IPS-18a (cell line): Measurements from ENCODE around the gene PRKAG1.

ENCODE experiments used
- H3K27ac ChIP-seq: one replicate; pipeline ENCODE4 v1.5.1; 2013; ENCODE audit warnings: low read length
- H3K27me3 ChIP-seq: one replicate; pipeline ENCODE4 v1.6.1; 2013; ENCODE audit warnings: mild to moderate bottlenecking, low read length; ENCODE audit not compliant: control insufficient read depth, insufficient read depth
- H3K36me3 ChIP-seq: one replicate; pipeline ENCODE4 v1.6.1; 2013; ENCODE audit warnings: low read depth, low read length; ENCODE audit not compliant: control insufficient read depth
- H3K4me1 ChIP-seq: one replicate; pipeline ENCODE4 v1.6.1; 2013; ENCODE audit warnings: low read depth, low read length; ENCODE audit not compliant: control insufficient read depth
- H3K4me3 ChIP-seq: one replicate; pipeline ENCODE4 v1.5.1; 2013; ENCODE audit warnings: low read length
- H3K9ac ChIP-seq: one replicate; pipeline ENCODE4 v1.6.1; 2013; ENCODE audit warnings: mild to moderate bottlenecking, low read length, moderate library complexity
- H3K9me3 ChIP-seq: one replicate; pipeline ENCODE4 v1.6.1; 2013; ENCODE audit warnings: low read depth, low read length; ENCODE audit not compliant: control insufficient read depth

Gene PRKAG1

DNA sequence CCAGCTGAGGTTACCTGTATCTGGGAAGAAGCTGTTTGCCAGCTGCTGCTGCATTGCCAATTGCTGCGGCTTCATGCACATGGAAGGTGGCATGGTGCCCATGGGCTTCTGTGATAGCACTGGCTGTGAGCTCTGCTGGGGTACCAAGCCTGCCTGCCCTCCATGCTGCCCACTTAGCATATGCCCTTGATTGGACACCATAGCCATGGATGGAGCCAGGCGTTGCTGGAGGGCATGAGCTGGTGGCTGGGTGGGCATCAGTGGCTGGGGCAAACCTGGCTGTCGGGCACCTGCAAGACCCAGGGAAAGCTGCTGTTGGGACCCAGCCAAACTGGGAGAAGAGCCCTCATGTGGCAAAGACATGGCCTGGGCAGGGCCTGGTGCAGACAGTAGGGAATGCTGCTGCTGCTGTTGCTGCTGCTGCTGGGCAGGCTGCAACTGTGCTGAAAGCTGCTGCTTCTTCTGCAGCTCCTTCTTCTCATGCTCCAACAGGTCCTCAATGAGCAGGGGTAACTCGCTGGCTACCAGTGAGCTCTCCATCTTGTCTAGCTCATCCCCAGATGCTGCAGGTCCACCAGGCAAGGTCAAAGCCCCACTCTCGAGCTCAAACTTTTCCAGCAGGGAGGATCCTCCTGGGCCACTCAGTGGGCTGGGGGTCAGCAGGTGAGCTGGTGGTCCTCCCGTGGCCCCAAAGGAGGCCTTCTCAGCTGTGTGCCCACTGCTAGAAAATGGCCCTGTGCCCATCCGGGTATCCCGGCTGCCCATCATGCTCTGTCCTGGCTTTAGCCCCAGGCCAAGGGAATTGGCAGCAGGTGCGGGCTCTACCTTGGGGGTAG lies 18.8 kb upstream of the PRKAG1 start:
- Histone ChIP-seq H3K4me3 (no peak overlapping the region), H3K9ac (no peak overlapping the region), H3K36me3 (peaks cover 84% of the 10 kb centered on the region), H3K9me3 (no peaks in the 10 kb centered on the region), H3K27me3 (no peaks in the 10 kb centered on the region), H3K4me1 (no peaks in the 10 kb centered on the region), H3K27ac (no peak overlapping the region)

DNA sequence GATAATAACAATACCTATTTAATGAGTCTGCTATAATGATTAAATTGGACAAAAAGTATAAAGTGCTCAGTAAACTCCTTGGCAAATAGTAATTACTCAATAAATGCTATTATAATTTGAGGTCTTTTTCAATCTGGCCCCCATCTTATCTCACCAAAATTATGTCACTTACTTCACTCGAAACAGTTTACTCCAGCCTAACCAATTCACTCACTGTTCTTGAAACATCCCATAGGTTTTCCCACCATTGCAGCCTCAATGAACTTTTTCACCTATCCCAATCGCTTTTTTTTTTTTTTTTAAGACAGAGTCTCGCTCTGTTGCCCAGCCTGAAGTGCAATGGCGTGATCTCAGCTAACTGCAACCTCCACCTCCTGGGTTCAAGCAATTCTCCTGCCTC lies 17.5 kb upstream of the PRKAG1 start:
- Histone ChIP-seq H3K9ac (no peak overlapping the region), H3K9me3 (no peaks in the 10 kb centered on the region), H3K27me3 (no peaks in the 10 kb centered on the region), H3K4me3 (no peak overlapping the region), H3K36me3 (peaks cover 81% of the 10 kb centered on the region), H3K27ac (no peak overlapping the region), H3K4me1 (no peaks in the 10 kb centered on the region)

DNA sequence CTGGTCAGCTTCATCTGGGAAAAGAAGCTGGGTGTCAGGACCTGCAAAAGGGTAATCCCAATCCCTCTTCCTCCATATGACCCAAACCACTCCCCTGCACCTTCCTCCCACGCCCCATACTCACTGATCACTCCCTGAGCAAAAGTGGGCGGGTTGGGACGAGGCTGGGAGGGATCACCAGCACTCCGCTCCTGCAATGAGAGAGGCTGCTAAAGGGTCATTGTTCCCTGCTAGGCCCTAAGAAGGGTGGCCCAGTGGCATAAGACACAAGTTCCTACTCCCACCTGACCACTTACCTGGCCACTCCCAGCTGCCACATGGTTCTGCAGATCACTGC lies 15.7 kb upstream of the PRKAG1 start:
- Histone ChIP-seq H3K4me3 (no peak overlapping the region), H3K9me3 (no peaks in the 10 kb centered on the region), H3K9ac (no peak overlapping the region), H3K4me1 (no peaks in the 10 kb centered on the region), H3K36me3 (peaks cover 84% of the 10 kb centered on the region), H3K27me3 (no peaks in the 10 kb centered on the region), H3K27ac (no peak overlapping the region)

DNA sequence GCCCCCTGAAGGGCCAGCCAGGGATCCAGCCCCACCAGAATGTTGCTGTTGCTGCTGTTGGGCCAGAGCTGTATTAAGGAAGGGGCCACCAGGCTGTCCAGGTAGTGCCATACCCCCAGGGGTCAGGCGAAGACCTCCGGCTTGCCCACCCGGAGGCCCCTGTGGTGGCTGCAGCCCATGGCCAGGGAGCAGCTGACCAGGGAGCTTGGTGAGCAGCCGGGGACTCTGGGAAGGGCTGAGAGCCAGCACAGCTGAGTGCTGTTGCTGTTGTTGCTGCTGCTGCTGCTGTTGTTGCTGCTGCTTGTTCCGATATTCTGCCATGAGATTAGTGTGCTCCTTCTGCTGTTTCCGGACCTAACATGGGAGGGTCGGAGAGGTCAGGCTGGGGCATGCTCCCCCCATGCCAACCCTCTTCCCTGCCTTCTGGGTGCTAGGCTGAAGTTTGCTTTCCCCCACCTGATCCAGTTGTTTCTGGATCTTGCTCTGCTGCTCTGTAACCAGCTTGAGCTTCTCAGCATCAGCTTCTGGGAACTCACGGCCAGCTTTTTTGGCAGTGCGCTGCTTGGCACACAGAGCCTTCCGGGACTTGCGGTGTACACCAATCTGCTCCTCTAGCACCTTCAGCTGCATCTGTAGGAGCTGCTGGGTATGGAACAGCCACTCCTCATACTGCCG lies 15.2 kb upstream of the PRKAG1 start:
- Histone ChIP-seq H3K36me3 (peaks cover 84% of the 10 kb centered on the region), H3K4me1 (no peaks in the 10 kb centered on the region), H3K9me3 (no peaks in the 10 kb centered on the region), H3K9ac (no peak overlapping the region), H3K27me3 (no peaks in the 10 kb centered on the region), H3K27ac (no peak overlapping the region), H3K4me3 (no peak overlapping the region)

DNA sequence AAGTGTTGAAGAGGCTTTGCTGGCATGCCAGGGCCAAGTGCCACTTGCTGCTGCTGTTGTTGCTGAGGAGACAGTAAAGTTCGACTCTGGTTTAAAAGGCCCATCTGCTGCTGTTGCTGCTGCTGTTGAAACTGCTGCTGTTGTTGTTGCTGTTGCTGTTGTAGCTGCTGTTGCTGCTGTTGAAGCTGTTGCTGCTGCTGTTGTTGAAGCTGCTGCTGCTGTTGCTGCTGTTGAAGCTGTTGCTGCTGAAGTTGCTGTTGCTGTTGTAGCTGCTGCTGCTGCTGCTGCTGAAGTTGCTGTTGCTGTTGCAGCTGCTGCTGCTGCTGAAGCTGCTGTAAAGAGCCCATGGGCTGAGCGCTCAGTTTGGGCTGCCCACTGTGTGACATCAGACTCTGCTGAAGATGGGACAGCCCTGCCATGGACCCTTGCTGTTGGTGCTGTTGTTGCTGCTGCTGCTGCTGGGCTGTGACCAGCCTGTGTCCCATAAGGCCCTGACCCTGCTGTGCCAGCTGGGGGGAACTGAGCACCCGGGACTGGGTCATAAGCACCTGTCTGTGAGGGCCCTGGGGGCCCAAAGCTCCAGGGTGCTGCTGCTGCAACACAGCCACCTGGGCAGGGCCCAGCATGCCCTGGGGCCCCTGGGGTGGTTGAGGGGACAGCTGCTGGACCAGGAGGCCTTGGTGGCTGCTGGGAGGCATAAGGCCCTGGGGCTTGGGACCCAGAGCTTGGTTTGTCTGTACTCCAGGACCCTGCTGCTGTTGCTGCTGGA lies 14.3 kb upstream of the PRKAG1 start:
- H3K4me1 ChIP-seq: no peaks in the 10 kb centered on the region
- no peaks in the 10 kb centered on the region for H3K9me3 ChIP-seq
- no peak overlapping the region for H3K4me3 ChIP-seq
- H3K27ac ChIP-seq: no peak overlapping the region
- H3K9ac ChIP-seq: no peak overlapping the region
- no peaks in the 10 kb centered on the region for H3K27me3 ChIP-seq
- H3K36me3 ChIP-seq: peaks cover 84% of the 10 kb centered on the region

DNA sequence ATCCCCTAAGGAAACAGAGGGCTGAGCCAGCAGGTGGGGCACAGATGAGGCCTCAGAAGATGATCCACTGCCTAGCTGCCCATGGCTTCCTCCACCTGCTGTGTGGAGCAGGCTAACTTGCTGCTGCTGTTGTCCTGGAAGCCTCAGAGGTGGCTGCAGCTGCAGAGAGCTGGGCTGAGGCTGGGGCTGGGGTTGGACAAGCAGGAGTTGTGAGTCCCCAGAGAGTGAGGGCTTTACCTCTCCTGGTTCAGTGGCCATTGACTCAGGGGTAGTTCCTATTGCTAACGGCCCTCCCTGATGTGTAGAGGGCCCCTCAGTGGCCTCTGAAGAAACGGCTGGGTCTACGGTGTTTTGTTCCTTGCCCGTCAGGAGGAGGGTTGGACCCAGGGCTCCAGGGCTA lies 13.7 kb upstream of the PRKAG1 start:
- Histone ChIP-seq H3K4me1 (no peaks in the 10 kb centered on the region), H3K27ac (no peak overlapping the region), H3K27me3 (no peaks in the 10 kb centered on the region), H3K9ac (no peak overlapping the region), H3K4me3 (no peak overlapping the region), H3K9me3 (no peaks in the 10 kb centered on the region), H3K36me3 (peaks cover 82% of the 10 kb centered on the region)

DNA sequence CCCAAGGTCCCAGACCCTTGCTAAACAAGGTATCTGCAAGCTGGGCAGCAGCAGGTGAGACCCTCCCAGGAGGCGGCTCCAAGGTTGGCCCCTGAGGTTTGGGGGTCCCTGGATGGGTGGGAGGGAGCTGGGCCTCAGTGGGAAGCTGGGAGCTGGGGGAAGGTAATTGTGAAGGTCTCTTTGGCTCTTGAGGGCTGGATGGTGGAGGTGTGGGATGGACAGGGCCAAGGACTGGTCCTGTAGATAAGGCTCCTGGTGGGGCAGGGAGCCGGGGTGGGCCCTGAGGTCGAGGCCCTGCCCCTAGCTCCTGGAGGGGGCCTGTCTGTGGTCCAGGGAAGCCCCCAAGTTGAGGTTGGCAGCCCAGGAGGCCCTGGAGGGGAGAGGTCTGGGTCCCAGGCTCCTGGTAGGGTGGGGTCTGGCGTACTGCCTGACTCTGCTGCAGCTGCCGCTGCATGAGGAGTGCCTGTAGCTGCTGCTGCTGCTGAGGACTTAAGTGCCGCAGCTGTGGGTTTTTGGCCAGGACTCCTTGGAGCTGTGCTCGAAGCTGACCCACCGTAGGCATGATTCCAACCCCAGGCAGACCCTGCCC lies 13.1 kb upstream of the PRKAG1 start:
- H3K9me3 ChIP-seq: no peaks in the 10 kb centered on the region
- H3K27ac ChIP-seq: no peak overlapping the region
- no peaks in the 10 kb centered on the region for H3K4me1 ChIP-seq
- H3K27me3 ChIP-seq: no peaks in the 10 kb centered on the region
- peaks cover 79% of the 10 kb centered on the region for H3K36me3 ChIP-seq
- H3K4me3 ChIP-seq: no peak overlapping the region
- H3K9ac ChIP-seq: no peak overlapping the region

DNA sequence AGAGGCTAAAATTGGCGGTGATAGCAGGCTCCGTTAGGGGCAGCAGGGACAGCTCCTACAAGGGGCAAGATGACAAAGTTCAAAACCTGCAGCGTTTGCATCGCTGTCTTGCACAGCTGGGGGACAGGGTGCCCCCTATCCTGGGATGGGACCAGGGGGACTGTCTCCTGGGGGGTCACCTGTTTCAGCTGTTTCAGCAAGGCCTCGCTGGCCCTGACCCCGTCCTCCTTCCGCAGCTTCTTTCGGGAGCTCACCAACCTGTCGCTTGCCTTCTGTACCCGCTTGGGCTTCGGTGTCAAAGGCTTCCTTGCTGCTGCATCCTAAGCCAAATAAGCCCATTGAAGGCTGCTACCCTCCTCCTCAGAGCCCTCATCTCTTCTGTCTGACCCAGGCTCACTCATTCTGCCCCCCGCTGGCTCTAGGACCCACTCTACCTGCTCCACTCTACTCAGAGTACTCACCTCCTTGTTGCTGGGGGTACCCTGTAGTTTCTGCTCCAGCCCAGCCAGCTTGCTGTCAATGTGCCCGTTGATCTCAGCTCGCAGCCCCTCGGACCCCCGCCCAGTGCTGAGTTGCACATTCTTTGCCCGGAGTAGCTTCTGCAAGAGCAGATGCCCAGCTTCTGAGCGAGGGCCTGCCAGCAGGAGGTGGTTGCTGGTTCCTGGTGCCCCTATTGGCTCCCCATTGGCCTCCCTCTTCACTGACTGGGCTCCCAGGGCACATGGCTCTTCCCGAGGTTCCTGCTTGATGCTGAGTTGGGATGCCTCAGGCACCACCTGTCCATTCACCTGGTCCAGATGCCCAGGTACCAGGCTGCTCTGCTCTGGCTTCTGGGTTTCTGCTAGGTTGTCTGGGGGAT lies 12.4 kb upstream of the PRKAG1 start:
- Histone ChIP-seq H3K9ac (no peak overlapping the region), H3K27me3 (no peaks in the 10 kb centered on the region), H3K36me3 (peaks cover 81% of the 10 kb centered on the region), H3K4me3 (no peak overlapping the region), H3K9me3 (no peaks in the 10 kb centered on the region), H3K4me1 (no peaks in the 10 kb centered on the region), H3K27ac (no peak overlapping the region)

DNA sequence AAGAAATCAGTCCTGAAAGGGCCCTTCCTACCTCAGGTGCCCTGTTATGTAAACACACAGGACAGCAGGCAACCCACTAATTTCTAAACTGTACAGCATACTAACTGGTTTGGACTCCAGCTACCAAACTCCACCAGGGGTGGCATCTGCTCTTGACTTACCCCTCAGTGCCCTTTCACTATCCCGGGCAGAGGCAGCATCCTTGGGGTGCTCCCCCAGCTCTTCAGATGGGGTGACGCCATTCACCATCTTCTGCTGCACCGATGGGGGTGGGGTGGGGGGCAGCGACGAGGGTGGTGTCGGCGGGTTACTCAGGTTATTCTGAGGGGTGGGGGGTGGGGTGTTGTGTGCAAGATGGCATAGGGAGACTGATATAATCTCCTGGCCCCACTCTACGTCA lies 11.5 kb upstream of the PRKAG1 start:
- Histone ChIP-seq H3K9me3 (no peaks in the 10 kb centered on the region), H3K9ac (no peak overlapping the region), H3K36me3 (peaks cover 85% of the 10 kb centered on the region), H3K27me3 (no peaks in the 10 kb centered on the region), H3K4me1 (no peaks in the 10 kb centered on the region), H3K27ac (no peak overlapping the region), H3K4me3 (no peak overlapping the region)

DNA sequence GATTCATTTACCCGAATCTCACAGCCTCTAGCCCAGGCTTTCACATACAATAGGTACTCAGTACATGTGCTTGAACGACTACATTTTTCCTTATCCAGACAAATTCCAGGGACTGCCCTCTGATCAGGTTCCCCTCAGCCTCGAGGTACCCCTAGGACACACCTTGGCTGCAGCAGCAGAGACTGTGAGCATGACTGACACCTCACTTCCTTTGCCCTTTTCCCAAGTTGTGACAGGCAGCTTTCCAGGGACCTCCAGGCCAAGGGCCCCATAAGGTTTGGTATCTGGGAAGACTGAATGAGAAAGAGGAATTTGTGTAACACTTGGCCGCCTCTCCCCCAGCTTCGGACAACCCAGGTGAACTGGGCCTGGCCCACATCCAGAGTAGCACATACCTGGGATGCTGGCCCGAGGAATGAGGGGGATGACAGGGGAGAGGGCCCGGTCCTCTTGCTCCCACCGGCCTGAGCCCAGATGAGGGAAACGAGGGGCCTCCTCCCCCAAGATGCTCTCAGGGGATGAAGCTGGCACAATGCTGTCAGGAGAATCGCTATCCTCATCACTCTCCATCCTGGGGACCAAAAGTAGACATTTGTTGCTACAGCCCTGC lies 10.2 kb upstream of the PRKAG1 start:
- Histone ChIP-seq H3K4me3 (no peak overlapping the region), H3K4me1 (no peaks in the 10 kb centered on the region), H3K9me3 (no peaks in the 10 kb centered on the region), H3K9ac (no peak overlapping the region), H3K27ac (no peak overlapping the region), H3K27me3 (no peaks in the 10 kb centered on the region), H3K36me3 (peaks cover 83% of the 10 kb centered on the region)
